Activated CD8-positive, alpha-beta T cell treated with anti-CD3 and anti-CD28 coated beads, Interleukin-2, amount 10 ng/mL, durations not matched to agents 7 days and 5 days (primary cell): ENCODE results near the gene TEAD1. TPM values are rescaled to one million over a fixed set of nuclear protein-coding genes. Genes with fewer than 3 reads are reported as not detected.

Experiments
- ATAC-seq: fragments of 150-1000 bp; cut with Tn5 transposase; one replicate; pipeline ENCODE4 v1.10.0; 2021; ENCODE audit warnings: moderate library complexity
- CTCF ChIA-PET: fragments of 350-600 bp; sonication (Branson Sonifier 250); formaldehyde crosslinking; loops from one replicate; lab custom pipeline; 2021; ENCODE audit warnings: antibody characterized with exemption; lab: Charles Lee
- POLR2A ChIA-PET: fragments of 350-600 bp; sonication (Branson Sonifier 250); formaldehyde crosslinking; loops from one replicate; lab custom pipeline; 2021; ENCODE audit warnings: antibody characterized with exemption; lab: Charles Lee
- DNase-seq: peaks from one replicate; pipeline ENCODE4 v3.0.0-alpha.2; 2020
- H3K27ac Mint-ChIP-seq: one replicate; pipeline ENCODE4 v1.8.0; 2021; ENCODE audit warnings: mild to moderate bottlenecking, mixed read lengths
- H3K27me3 Mint-ChIP-seq: one replicate; pipeline ENCODE4 v1.8.0; 2021; ENCODE audit warnings: low read depth, mixed read lengths
- H3K36me3 Mint-ChIP-seq: one replicate; pipeline ENCODE4 v1.8.0; 2021; ENCODE audit warnings: low read depth, mixed read lengths
- H3K4me1 Mint-ChIP-seq: one replicate; pipeline ENCODE4 v1.8.0; 2021; ENCODE audit warnings: low read depth, mixed read lengths
- H3K4me3 Mint-ChIP-seq: one replicate; pipeline ENCODE4 v1.8.0; 2021; ENCODE audit warnings: mild to moderate bottlenecking, mixed read lengths
- H3K9me3 Mint-ChIP-seq: one replicate; pipeline ENCODE4 v1.8.0; 2022; ENCODE audit warnings: mixed read lengths; ENCODE audit not compliant: insufficient read depth
- total RNA-seq, 2 experiments: library from RNA; stranded (reverse); gene quantifications; one replicate each; pipeline ENCODE4 v1.2.3, GENCODE V29; 2021

The TEAD1 gene
- total RNA-seq, 2 experiments from 2014 or later: 0.05 TPM; not detected in 1

GRCh38 chr11:12640926-12641849, 33.0 kb upstream of the TEAD1 start:
- H3K4me1 Mint-ChIP-seq: no peaks in the 10 kb centered on the region
- H3K27ac Mint-ChIP-seq: no peak overlapping the region
- POLR2A ChIA-PET: no interaction called here
- H3K4me3 Mint-ChIP-seq: no peak overlapping the region
- DNase-seq (no peak), ATAC-seq (no peak)
- H3K27me3 Mint-ChIP-seq: peaks cover 3% of the 10 kb centered on the region
- H3K9me3 Mint-ChIP-seq: no peaks in the 10 kb centered on the region
- no peaks in the 10 kb centered on the region for H3K36me3 Mint-ChIP-seq
- CTCF ChIA-PET: interaction anchor here (0.5 kb wide), 1 partner anchor 105 kb away, joined by 3 read pairs; no protein-coding TSS in a partner anchor

GRCh38 chr11:12642040-12642439, 32.2 kb upstream of the TEAD1 start:
- peaks cover 3% of the 10 kb centered on the region for H3K27me3 Mint-ChIP-seq
- POLR2A ChIA-PET: no interaction called here
- CTCF ChIA-PET: interaction anchor here (1.0 kb wide), 1 partner anchor 43 kb away, joined by 3 read pairs; no protein-coding TSS in a partner anchor
- H3K36me3 Mint-ChIP-seq: no peaks in the 10 kb centered on the region
- H3K27ac Mint-ChIP-seq: no peak overlapping the region
- no peak overlapping the region for H3K4me3 Mint-ChIP-seq
- ATAC-seq (no peak), DNase-seq (no peak)
- no peaks in the 10 kb centered on the region for H3K4me1 Mint-ChIP-seq
- H3K9me3 Mint-ChIP-seq: no peaks in the 10 kb centered on the region

GRCh38 chr11:12642806-12643428, 31.3 kb upstream of the TEAD1 start:
- ChIA-PET POLR2A (no interaction called here), CTCF (interaction anchor here (1.0 kb wide), 1 partner anchor 44 kb away, joined by 3 read pairs; no protein-coding TSS in a partner anchor)
- H3K4me3 Mint-ChIP-seq: no peak overlapping the region
- ATAC-seq (no peak), DNase-seq (no peak)
- H3K27ac Mint-ChIP-seq: no peak overlapping the region
- no peaks in the 10 kb centered on the region for H3K9me3 Mint-ChIP-seq
- H3K27me3 Mint-ChIP-seq: peaks cover 3% of the 10 kb centered on the region
- no peaks in the 10 kb centered on the region for H3K36me3 Mint-ChIP-seq
- no peaks in the 10 kb centered on the region for H3K4me1 Mint-ChIP-seq

- H3K27ac Mint-ChIP-seq: no peak overlapping the region
- no peak overlapping the region for H3K4me3 Mint-ChIP-seq
- DNase-seq: no peak
- H3K9me3 Mint-ChIP-seq: no peaks in the 10 kb centered on the region
- ChIA-PET CTCF (no interaction called here), POLR2A (no interaction called here)
- no peaks in the 10 kb centered on the region for H3K36me3 Mint-ChIP-seq
- peaks cover 5% of the 10 kb centered on the region for H3K27me3 Mint-ChIP-seq
- H3K4me1 Mint-ChIP-seq: no peaks in the 10 kb centered on the region
- no peak for ATAC-seq
Measured at GRCh38 chr11:12646478-12646877, 27.7 kb upstream of the TEAD1 start.

- H3K4me3 Mint-ChIP-seq: no peak overlapping the region
- no peaks in the 10 kb centered on the region for H3K4me1 Mint-ChIP-seq
- peaks cover 2% of the 10 kb centered on the region for H3K27me3 Mint-ChIP-seq
- DNase-seq (no peak), ATAC-seq (no peak)
- POLR2A ChIA-PET: no interaction called here
- CTCF ChIA-PET: no interaction called here
- H3K27ac Mint-ChIP-seq: no peak overlapping the region
- no peaks in the 10 kb centered on the region for H3K36me3 Mint-ChIP-seq
- no peaks in the 10 kb centered on the region for H3K9me3 Mint-ChIP-seq
Measured at GRCh38 chr11:12653729-12654128, 20.5 kb upstream of the TEAD1 start.

GRCh38 chr11:12655842-12656241, 18.4 kb upstream of the TEAD1 start:
- ATAC-seq: no peak
- Mint-ChIP-seq H3K36me3 (no peaks in the 10 kb centered on the region), H3K4me1 (no peaks in the 10 kb centered on the region), H3K27ac (no peak overlapping the region), H3K4me3 (no peak overlapping the region), H3K27me3 (peaks cover 4% of the 10 kb centered on the region), H3K9me3 (no peaks in the 10 kb centered on the region)
- CTCF ChIA-PET: no interaction called here
- POLR2A ChIA-PET: no interaction called here
- no peak for DNase-seq

GRCh38 chr11:12657336-12657735, 16.9 kb upstream of the TEAD1 start:
- no peak overlapping the region for H3K27ac Mint-ChIP-seq
- peaks cover 5% of the 10 kb centered on the region for H3K27me3 Mint-ChIP-seq
- no peaks in the 10 kb centered on the region for H3K9me3 Mint-ChIP-seq
- H3K36me3 Mint-ChIP-seq: no peaks in the 10 kb centered on the region
- CTCF ChIA-PET: no interaction called here
- DNase-seq (no peak), ATAC-seq (no peak)
- no peak overlapping the region for H3K4me3 Mint-ChIP-seq
- POLR2A ChIA-PET: no interaction called here
- no peaks in the 10 kb centered on the region for H3K4me1 Mint-ChIP-seq

- H3K27me3 Mint-ChIP-seq: peaks cover 5% of the 10 kb centered on the region
- H3K4me3 Mint-ChIP-seq: no peak overlapping the region
- DNase-seq: no peak
- ATAC-seq: no peak
- CTCF ChIA-PET: no interaction called here
- no peaks in the 10 kb centered on the region for H3K36me3 Mint-ChIP-seq
- H3K4me1 Mint-ChIP-seq: no peaks in the 10 kb centered on the region
- POLR2A ChIA-PET: no interaction called here
- H3K9me3 Mint-ChIP-seq: no peaks in the 10 kb centered on the region
- H3K27ac Mint-ChIP-seq: no peak overlapping the region
Measured at GRCh38 chr11:12657981-12658380, 16.2 kb upstream of the TEAD1 start.

- Mint-ChIP-seq H3K9me3 (no peaks in the 10 kb centered on the region), H3K4me3 (no peak overlapping the region), H3K36me3 (no peaks in the 10 kb centered on the region), H3K27ac (no peak overlapping the region), H3K4me1 (no peaks in the 10 kb centered on the region), H3K27me3 (peaks cover 18% of the 10 kb centered on the region)
- ChIA-PET POLR2A (no interaction called here), CTCF (no interaction called here)
- ATAC-seq (no peak), DNase-seq (no peak)
Measured at GRCh38 chr11:12662101-12662689, 12.0 kb upstream of the TEAD1 start.

GRCh38 chr11:12664385-12664784, 9.8 kb upstream of the TEAD1 start:
- DNase-seq: no peak
- no peak overlapping the region for H3K4me3 Mint-ChIP-seq
- ChIA-PET CTCF (no interaction called here), POLR2A (no interaction called here)
- H3K27me3 Mint-ChIP-seq: peaks cover 33% of the 10 kb centered on the region
- ATAC-seq: no peak
- H3K36me3 Mint-ChIP-seq: no peaks in the 10 kb centered on the region
- no peak overlapping the region for H3K27ac Mint-ChIP-seq
- H3K4me1 Mint-ChIP-seq: no peaks in the 10 kb centered on the region
- no peaks in the 10 kb centered on the region for H3K9me3 Mint-ChIP-seq

- DNase-seq (no peak), ATAC-seq (no peak)
- Mint-ChIP-seq H3K4me3 (no peak overlapping the region), H3K4me1 (no peaks in the 10 kb centered on the region), H3K27ac (no peak overlapping the region), H3K27me3 (peaks cover 42% of the 10 kb centered on the region), H3K36me3 (no peaks in the 10 kb centered on the region), H3K9me3 (no peaks in the 10 kb centered on the region)
- ChIA-PET CTCF (interaction anchor here (0.9 kb wide), 1 partner anchor 335 kb away, joined by 3 read pairs; no protein-coding TSS in a partner anchor), POLR2A (no interaction called here)
Measured at GRCh38 chr11:12666915-12667314, 7.3 kb upstream of the TEAD1 start.

GRCh38 chr11:12667646-12668045, 6.6 kb upstream of the TEAD1 start:
- ATAC-seq (no peak), DNase-seq (no peak)
- ChIA-PET CTCF (interaction anchor here (0.9 kb wide), 1 partner anchor 336 kb away, joined by 3 read pairs; no protein-coding TSS in a partner anchor), POLR2A (no interaction called here)
- Mint-ChIP-seq H3K27me3 (peaks cover 46% of the 10 kb centered on the region), H3K4me3 (no peak overlapping the region), H3K9me3 (no peaks in the 10 kb centered on the region), H3K27ac (no peak overlapping the region), H3K36me3 (no peaks in the 10 kb centered on the region), H3K4me1 (no peaks in the 10 kb centered on the region)
